Upper lobe of left lung (tissue), 6 donors: ENCODE data around the gene ELL2. TPM values are rescaled to one million over a fixed set of nuclear protein-coding genes. Genes with fewer than 3 reads are reported as not detected.

Source experiments
- ATAC-seq, 2 donors: fragments of 200-7000 bp; cut with Tn5 transposase; one replicate each; pipeline ENCODE4 v1.9.1; 2022; ENCODE audit warnings: mild to moderate bottlenecking in 2 of 2, moderate library complexity in 2 of 2; ENCODE audit not compliant: low FRiP score in 2 of 2
- DNase-seq, 2 donors: peaks; one replicate each; pipeline ENCODE4 v3.0.0-alpha.2; 2019 to 2020
- H3K27ac ChIP-seq, 4 donors: fragments of 200-600 bp; sonication (generic); one replicate each; pipeline ENCODE4 v1.5.1; 2016 to 2019
- H3K27me3 ChIP-seq, 4 donors: fragments of 200-600 bp; sonication (generic); one replicate each; pipeline ENCODE4 v1.5.1; 2017 to 2019
- H3K36me3 ChIP-seq, 4 donors: fragments of 200-600 bp; sonication (generic); one replicate each; pipeline ENCODE4 v1.5.1; 2016 to 2019
- H3K4me1 ChIP-seq, 4 donors: fragments of 200-600 bp; sonication (generic); one replicate each; pipeline ENCODE4 v1.5.1; 2018 to 2019
- H3K4me3 ChIP-seq, 4 donors: fragments of 200-600 bp; sonication (generic); one replicate each; pipeline ENCODE4 v1.5.1; 2017 to 2019; ENCODE audit warnings: mild to moderate bottlenecking in 2 of 4, moderate library complexity in 1 of 4
- H3K9me3 ChIP-seq, 4 donors: fragments of 200-600 bp; sonication (generic); one replicate each; pipeline ENCODE4 v1.5.1; 2018 to 2019
- CTCF ChIP-seq, 6 experiments: fragments of 450-650 bp in 4 of 6; fragments of 200-600 bp in 2 of 6; sonication (generic) in 2 of 6; IDR thresholded peaks; one replicate each; pipeline ENCODE4 v1.5.1; 2016 to 2019; ENCODE audit warnings: antibody characterized with exemption in 6 of 6
- EP300 ChIP-seq, 4 donors: sonication (generic); formaldehyde crosslinking; IDR thresholded peaks; one replicate each; pipeline ENCODE4 v1.5.1; 2017; ENCODE audit warnings: antibody characterized with exemption in 4 of 4, control low read depth in 2 of 4
- POLR2A ChIP-seq, 4 donors: fragments of 450-650 bp; IDR thresholded peaks; one replicate each; pipeline ENCODE4 v1.5.1; 2016 to 2017; ENCODE audit warnings: antibody characterized with exemption in 4 of 4, mild to moderate bottlenecking in 2 of 4
- POLR2AphosphoS5 ChIP-seq, 2 donors: sonication (generic); formaldehyde crosslinking; IDR thresholded peaks; one replicate each; pipeline ENCODE4 v1.5.1; 2017; ENCODE audit warnings: antibody characterized with exemption in 2 of 2
- WGBS, 2 donors: methylation state at CpG; one replicate each; pipeline ENCODE4 v1.1.5; 2017 to 2018; 5-methylcytosine and 5-hydroxymethylcytosine counted together
- total RNA-seq, 6 donors: library from RNA; depleted of rRNA in 4 of 6; stranded (reverse); fragments of >200 nt in 4 of 6; gene quantifications; one replicate each; pipeline versions ENCODE4 v1.1.0 to v1.2.1, GENCODE V29; 2016 to 2021
- donor health status: DM: no; HTN: no; CAD: no; lungs with moderate emphysema.
- donor health status: DM: no; HTN: yes; CAD: no; lungs with severe emphysema.

Gene ELL2
- total RNA-seq, 6 donors from 2014 or later, result 44.4 to 203 (median 54.3) TPM

GRCh38 chr5:95969055-95969454 lies 7.4 kb upstream of the ELL2 start:
- 91 to 95% methylated on average over 5 of the region's 5 CpGs for WGBS, 2 donors
- Histone ChIP-seq H3K4me3 (no peak overlapping the region), H3K4me1 (no peaks in the 10 kb centered on the region), H3K27me3 (no peaks in the 10 kb centered on the region), H3K36me3 (no peaks in the 10 kb centered on the region), H3K9me3 (no peaks in the 10 kb centered on the region), H3K27ac (no peak overlapping the region)
- no peak for DNase-seq
- TF ChIP-seq EP300 (IDR thresholded peaks at IDR 0.05) (no peak), POLR2AphosphoS5 (IDR thresholded peaks at IDR 0.05) (no peak), CTCF (IDR thresholded peaks at IDR 0.05) (no peak), POLR2A (IDR thresholded peaks at IDR 0.05) (no peak)
- ATAC-seq, result no peak

GRCh38 chr5:95967236-95967635 lies 5.6 kb upstream of the ELL2 start:
- no peak overlapping the region for H3K27ac ChIP-seq
- ATAC-seq, result no peak
- H3K4me3 ChIP-seq, result no peak overlapping the region
- no peaks in the 10 kb centered on the region for H3K36me3 ChIP-seq
- H3K27me3 ChIP-seq, result no peaks in the 10 kb centered on the region
- no peaks in the 10 kb centered on the region for H3K9me3 ChIP-seq
- H3K4me1 ChIP-seq, result no peaks in the 10 kb centered on the region
- WGBS, 2 donors, result 96 to 97% methylated on average over 1 of the region's 1 CpG
- DNase-seq, result no peak
- TF ChIP-seq POLR2A (IDR thresholded peaks at IDR 0.05) (no peak), POLR2AphosphoS5 (IDR thresholded peaks at IDR 0.05) (no peak), CTCF (IDR thresholded peaks at IDR 0.05) (no peak), EP300 (IDR thresholded peaks at IDR 0.05) (no peak)

GRCh38 chr5:95966005-95966404 lies 4.4 kb upstream of the ELL2 start:
- no peak overlapping the region for H3K27ac ChIP-seq
- no peak overlapping the region for H3K4me3 ChIP-seq
- WGBS, 2 donors, result 78 to 84% methylated on average over 2 of the region's 2 CpGs
- no peaks in the 10 kb centered on the region for H3K27me3 ChIP-seq
- DNase-seq, result no peak
- no peaks in the 10 kb centered on the region for H3K36me3 ChIP-seq
- no peaks in the 10 kb centered on the region for H3K9me3 ChIP-seq
- H3K4me1 ChIP-seq, result no peaks in the 10 kb centered on the region
- no peak for ATAC-seq
- no peak for TF ChIP-seq EP300 (IDR thresholded peaks at IDR 0.05)

GRCh38 chr5:95963650-95964410 lies 2.2 kb upstream of the ELL2 start:
- no peak for ATAC-seq
- WGBS, 2 donors, result 75 to 84% methylated on average over 8 of the region's 8 CpGs
- Histone ChIP-seq H3K36me3 (no peaks in the 10 kb centered on the region), H3K9me3 (no peaks in the 10 kb centered on the region), H3K4me1 (peaks cover 6 to 10% (median 8%) of the 10 kb centered on the region in 4 donors), H3K4me3 (no peak overlapping the region), H3K27ac (no peak overlapping the region), H3K27me3 (no peaks in the 10 kb centered on the region)
- no peak for DNase-seq
- no peak for TF ChIP-seq CTCF (IDR thresholded peaks at IDR 0.05)
- TF ChIP-seq POLR2AphosphoS5 (IDR thresholded peaks at IDR 0.05), result no peak
- TF ChIP-seq EP300 (IDR thresholded peaks at IDR 0.05), result no peak
- no peak for TF ChIP-seq POLR2A (IDR thresholded peaks at IDR 0.05)

- H3K36me3 ChIP-seq, result no peaks in the 10 kb centered on the region
- H3K4me3 ChIP-seq, result peak overlapping the region in 3 of 4 donors; percentile 74 to 84 (median 81)
- DNase-seq (no peak), ATAC-seq (no peak)
- no peaks in the 10 kb centered on the region for H3K27me3 ChIP-seq
- no peaks in the 10 kb centered on the region for H3K9me3 ChIP-seq
- TF ChIP-seq CTCF (IDR thresholded peaks at IDR 0.05) (no peak), POLR2A (IDR thresholded peaks at IDR 0.05) (no peak)
- WGBS, 2 donors, result 49 to 52% methylated on average over 6 of the region's 6 CpGs
- H3K27ac ChIP-seq, result peak overlapping the region; percentile 96 to 100 (median 100)
- H3K4me1 ChIP-seq, result peaks cover 7 to 20% (median 17%) of the 10 kb centered on the region in 4 donors
Measured at GRCh38 chr5:95962785-95963184, 1.1 kb upstream of the ELL2 start.
